Hematopoietic multipotent progenitor cell treated with erythropoietin and hydrocortisone succinate and interleukin-3 and kit ligand, for 4 days (in vitro differentiated cells): ENCODE data around the gene APOBEC3A.
"Not testable (repeated sequence)": the region's sequence is repeated elsewhere in the genome, so short reads cannot be mapped to it uniquely, and the experiment has no call there.

Source experiments
- DNase-seq: peaks from one replicate; pipeline ENCODE4 v3.0.0-alpha.2; 2015

The APOBEC3A gene

DNA sequence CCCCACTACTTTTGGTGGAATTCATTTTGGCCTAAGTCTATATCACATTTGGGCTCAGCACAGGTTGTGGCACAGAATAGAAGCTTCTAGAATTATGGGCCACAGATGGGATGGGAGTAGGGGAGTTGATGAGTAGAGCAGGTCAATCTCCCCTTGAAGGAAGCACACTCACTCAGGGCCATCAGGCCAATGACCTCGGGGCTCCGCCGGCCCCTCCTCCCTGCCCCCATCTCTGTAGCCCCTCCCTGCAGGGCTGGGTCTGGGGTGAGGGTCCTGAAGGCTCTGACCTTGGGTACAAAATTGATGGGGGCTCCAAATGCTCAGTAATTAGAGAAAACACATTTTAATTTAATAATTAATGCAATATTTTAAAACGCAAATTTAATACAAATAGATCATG, 3.3 kb downstream of the APOBEC3A start:
- not testable (repeated sequence) for DNase-seq

DNA sequence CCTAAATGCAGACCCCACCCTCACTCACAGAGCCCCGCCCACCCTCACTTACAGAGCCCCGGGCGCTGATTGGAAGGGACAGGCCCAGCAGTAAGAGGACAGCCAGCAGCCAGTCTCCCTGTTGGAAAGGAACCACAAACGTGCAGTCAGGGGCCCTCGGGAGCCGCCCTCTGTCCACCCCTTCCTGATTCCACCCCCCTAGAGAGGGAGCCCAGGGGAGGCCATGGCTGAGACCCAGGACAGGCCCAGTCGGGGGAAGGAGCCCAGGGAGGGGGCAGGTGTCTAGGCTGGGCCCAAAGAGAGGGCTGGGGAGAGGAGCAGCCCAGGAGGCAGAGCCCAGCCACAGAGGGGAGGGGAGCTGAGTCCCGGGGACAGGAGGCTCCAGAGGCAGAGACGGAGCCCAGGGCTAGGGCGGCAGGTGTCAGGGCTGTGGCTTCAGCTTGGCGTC, 5.9 kb downstream of the APOBEC3A start:
- DNase-seq: not testable (repeated sequence)

DNA sequence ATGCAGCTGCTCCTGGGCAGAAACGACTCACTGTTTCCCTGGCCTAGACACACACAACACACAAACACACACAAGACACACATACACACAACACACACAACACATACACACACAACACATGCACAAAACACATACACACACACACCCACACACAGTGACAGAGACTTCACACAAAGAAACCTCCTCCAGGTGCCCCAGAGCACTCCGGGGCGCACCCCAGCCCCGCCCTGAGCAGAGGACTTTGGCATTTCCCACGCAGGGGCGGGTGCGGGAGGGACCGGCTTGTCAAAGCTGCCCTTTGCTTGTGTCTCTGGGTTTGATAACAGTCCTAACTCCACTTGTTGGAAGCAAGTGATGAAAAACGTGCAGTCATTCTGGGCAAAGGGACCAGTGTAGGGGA, 6.5 kb downstream of the APOBEC3A start:
- DNase-seq: peak; percentile 66

DNA sequence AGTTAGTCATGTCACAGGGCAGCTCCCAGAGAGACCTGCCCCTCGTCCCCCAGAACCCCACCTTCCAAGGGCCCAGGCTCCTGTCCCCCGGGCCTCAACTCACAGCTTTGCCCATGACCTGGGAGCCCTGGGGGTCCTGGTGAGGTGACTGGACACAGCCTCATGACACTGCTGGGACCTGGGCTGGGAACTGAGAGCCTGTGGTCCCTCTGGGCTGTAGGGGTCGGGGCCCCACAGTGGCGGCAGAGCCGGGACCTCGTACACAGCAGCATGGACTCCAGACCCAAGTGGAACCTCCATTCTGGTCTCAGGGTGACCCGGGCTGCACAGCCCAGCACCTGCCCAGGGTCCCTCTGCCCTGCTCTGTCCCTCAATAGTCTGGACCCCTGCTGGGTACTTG, 6.9 kb downstream of the APOBEC3A start:
- DNase-seq: no peak

DNA sequence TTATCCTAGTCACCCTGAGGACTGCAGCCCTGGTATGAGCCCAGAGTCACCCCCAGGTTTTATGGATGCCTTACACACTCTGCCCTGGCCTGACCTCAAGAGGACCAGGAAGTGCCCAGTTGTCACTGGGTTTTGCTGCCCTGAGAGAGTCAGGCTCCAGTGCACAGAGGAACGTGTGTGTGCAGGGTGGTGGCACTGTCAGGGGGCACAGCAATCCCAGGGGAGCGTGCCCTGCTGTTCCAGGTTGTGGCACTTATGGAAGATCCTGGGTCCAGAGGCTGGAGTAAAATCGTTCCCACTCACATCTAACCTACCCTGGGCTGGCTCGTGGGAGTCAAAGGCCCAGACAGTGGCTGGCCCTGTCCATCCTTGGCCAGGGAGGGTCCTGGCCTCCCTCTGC, 7.6 kb downstream of the APOBEC3A start:
- DNase-seq: no peak

DNA sequence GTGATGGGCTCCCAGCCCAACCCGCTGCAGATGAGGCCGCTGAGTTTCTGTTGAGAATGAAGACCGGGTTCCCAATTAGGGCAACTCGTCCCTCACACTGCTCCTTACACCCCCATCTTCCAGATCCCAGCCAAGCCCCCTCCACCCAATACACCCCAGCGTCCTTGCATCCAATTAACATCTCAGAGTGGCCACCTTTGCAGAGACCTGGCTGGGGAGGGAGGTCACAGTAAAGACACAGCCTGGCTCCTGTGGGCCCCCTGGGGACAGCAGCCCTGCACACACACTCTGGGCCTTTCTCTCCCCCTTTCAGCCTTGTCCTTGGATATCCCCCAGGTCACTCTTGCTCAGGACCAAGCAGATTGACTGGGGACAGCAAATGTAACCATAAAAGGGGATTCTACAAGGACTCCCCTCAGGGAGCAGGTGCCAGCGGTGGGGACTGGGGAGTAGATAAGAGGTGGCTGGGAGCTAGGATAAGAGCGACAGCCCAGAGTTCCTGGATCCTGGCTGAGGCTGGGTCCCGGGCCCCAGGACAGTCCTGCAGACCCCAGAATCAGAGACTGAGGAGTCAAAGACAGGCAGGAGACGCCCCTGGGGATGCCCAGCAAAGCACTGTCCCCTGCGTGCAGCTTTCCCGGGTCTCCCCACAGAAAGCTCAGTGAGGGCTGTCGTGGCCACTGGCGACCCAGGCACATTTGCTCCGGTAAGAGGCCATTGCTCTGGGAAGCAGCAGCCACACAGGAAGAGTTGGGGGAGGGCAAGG, 8.4 kb downstream of the APOBEC3A start:
- DNase-seq: peak; percentile 25

DNA sequence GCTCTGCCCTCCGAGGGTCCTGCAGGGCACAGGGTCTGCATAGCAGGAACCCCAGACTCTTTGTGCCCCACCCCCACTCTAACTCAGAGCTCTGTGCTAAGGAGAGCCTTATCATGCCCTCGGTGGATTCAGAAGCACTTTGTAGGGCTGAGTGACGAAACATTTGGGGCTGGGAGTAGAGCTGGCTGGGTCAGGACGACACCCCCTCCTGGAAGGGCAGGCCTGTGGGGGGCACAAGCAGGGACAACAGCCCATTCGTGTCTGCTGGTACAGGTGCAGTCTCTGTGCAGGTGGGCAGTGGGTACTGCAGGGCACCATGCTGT, 8.9 kb downstream of the APOBEC3A start:
- peak; percentile 30 for DNase-seq

DNA sequence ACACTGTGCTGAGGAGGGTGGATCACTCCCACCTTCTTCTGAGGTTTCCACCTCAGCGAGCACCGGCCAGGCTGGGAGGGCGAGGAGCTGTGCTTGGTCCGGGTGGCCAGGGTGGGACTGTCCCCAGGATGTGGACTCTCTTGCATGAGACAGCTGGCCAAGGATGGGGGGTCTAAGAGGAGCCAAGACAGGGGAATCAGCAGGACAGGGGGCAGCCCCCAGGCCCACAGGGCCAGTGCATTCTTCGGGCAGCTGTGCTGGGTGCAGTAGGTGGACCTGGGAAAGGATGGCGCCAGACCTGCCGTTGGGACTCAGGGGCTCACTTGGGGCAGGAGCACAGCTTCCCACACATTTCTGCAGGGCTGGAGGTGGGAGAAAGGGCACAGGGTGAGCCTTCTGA, 9.5 kb downstream of the APOBEC3A start:
- DNase-seq: no peak

DNA sequence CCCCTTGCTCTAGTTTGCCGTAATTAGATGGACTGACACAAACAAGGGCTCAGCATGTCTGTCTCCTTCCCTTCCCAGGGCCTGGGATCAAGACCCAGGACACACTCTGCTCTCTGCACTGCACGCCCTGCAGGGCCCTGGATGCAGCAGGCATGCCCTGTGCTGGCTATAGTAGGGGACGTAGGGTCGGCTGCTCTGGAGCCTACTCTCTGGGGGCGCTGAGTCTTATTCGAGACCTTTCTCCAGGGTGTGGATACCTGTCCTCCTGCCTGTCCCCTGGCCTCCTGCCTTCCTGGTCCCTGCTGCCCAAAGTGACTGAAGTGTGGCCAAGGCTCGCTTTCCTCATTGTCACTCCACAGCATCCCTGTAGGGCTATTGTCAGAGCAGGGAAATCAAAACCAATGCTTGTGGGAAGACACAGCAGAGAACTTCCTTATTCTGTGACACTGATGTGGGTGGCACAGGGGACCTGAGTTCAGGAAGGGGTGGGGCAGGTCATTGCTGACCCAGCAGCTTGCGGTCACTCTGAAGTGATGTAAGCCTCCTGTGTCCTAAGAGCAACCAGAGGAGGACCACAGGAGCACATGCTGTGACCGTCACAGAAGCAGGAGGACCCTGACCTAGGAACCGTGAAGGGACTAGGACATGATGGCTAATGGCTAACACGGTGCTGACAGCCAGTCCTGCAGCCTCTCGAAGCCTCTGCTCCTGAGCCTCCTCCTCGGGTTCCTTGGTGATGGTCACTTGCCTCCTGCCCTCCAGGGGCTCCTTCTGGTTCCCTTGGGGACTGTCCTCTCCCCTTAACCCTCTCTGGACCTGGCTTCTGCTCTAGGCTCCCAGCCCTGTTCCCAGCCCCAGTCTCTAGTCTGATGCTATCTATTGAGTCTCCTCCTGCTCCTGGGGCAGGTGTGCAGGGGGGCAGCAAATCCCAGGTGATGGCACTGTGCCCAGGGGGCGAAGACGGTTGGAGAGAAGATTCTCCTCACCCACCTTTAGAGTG, 10.3 kb downstream of the APOBEC3A start:
- DNase-seq: peak; percentile 67

DNA sequence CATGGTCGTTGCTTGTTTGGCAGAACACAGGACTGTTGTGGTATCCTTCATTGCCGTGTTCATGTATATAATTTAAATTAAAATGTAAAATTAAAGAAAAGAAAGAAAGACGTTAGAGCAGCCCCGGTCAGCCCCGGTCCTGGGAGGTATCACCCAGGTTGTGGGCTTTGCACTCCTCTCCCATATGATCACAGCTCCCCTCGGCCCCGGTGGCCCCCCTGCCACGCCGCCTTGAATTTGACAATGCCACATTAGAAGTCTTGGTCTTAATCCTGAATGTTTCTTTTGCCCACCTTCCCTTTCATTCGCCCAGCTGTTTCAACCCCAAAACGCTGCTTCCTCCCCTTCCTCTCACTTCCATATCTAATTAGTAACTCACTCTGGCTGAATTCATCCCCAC, 11.4 kb downstream of the APOBEC3A start:
- DNase-seq: no peak

DNA sequence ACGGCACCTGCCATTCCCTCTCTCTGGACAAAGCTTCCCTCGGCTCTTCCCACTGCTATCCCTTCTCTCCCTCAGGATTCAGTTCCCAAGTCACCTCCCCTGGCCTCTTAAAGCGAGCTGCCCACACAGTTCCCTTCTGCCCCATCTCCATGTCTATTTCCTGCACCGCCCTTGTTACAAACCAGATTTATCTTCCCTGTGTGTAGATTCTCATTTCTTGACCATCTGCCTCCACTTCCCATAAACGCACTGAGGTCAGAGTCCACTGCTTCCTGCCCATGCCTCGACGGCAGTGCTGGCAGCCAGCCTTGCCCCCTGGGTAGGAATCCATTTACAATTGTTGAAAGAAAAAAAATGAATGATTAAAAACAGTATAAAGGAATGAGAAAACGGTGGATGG, 13.1 kb downstream of the APOBEC3A start:
- DNase-seq: no peak

DNA sequence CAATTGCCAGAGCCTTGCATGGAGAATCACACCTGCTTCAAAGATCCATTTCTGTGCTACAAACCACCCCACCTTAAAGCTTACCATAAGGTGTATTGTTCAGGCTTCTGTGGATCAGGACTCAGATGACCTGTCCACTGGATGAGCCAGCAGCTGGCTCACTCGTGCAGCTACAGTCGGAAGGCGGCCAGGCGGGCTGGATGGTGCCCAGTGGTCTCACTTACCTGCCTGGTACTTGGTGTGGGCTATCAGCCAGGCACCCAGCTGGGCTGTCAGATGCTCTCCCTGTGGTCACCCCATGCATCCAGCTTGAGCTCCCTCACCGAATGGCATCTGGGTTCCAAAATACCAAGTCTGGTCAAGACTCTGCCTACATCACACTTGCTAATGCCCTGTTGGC, 13.8 kb downstream of the APOBEC3A start:
- no peak for DNase-seq

DNA sequence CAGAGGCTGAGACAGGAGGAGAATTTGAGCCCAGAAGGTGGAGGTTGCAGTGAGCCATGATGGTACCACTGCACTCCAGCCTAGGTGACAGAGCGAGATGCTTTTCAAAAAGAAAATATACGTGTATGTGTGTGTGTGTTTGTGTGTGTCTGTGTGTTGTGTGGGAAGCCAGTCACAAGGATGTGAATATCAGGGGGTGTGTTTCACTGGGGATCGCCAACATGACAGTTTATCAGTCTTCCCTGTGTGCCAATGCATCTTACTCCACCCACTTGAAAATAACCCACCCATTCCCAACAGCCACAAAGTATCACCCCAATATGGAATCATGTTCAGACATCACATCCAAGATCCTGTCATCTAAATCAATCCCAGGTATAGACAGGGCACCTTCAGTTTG, 14.4 kb downstream of the APOBEC3A start:
- DNase-seq: no peak

DNA sequence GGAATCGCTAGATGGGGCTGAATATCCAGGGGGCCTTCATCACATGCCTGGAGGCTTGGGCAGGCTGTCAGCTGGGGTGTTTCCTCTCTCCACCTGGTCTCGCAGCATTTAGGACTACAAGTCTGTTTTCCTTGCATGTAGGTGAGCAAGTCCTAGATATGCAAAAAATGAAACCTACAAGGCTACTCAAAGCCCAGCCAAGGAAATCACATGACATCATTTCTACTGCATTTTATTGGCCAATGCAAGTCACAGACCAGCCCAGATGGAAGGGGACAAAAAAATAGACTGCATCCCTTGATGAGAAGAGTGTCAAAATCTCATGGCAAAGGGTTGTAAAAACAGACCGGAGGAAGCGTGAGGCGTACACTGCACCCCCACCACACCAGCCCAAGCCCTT, 15.1 kb downstream of the APOBEC3A start:
- DNase-seq: no peak

DNA sequence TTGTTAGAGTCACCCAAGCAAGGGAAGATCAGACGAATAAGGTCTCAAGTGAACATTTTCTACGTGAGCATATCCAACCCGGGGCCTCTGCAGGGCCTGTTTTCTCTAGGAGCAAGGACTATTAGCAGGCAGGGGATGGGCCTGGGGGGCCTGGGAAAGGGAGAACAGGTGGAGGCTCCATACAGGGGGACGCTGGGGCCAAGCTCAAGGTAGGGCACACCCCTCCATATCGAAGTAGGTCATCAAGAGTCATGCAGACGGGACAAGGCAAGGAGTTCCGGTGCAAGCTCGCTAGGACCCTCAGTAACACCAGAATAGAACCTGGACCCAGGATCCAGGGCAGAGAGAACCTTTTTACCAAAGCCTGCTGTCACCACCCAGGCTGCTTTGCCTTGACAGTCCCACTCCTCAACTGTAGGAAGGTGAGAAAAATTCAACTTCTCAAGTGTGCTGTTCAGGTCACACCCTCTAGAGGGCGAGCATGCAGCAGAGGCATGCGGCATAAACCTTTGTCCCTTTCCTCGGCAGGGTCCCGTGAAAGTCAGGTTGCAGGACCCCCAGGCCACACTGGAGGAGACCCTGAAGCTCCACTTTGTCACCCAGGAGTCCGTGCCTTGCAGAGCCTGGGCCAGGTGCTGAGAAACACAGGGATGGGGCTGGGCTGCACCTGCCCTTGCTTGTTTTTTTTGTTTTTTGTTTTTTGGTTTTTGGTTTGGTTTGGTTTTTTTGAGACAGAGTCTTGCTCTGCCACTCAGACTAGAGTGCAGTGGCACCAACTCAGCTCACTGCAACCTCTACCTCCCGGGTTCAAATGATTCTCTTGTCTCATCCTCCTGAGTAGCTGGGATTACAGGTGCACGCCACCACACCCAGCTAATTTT, 16.1 kb downstream of the APOBEC3A start:
- DNase-seq: peak; percentile 71

DNA sequence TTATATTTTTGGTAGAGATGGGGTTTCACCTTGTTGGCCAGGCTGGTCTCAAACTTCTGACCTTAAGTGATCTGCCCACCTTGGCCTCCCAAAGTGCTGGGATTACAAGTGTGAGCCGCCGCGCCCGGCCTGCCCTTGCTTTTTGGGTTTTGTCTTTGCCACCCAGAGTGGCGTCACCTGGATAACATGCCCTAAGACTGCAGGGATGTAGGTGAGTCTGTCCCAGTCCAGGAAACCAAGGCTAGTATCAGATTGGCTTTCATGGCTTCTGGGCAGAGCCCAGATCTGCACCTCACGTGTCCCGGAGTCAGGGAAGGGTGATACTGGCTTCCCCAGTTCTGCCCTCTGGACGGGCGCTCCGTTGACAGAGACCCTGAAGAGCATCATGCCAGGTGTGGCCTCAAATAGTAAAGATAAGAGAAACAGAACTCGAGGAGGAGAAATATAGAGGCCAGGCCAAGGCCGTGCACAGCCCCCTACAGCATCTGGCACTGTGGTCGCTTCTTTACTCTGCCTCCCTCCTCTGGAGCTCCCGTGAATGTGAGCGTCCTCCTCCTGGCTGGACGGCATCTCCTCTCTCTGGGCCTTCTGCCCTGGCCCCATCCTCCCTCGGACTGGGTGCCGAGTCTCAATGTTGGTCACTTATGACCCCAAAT, 16.9 kb downstream of the APOBEC3A start:
- no peak for DNase-seq

DNA sequence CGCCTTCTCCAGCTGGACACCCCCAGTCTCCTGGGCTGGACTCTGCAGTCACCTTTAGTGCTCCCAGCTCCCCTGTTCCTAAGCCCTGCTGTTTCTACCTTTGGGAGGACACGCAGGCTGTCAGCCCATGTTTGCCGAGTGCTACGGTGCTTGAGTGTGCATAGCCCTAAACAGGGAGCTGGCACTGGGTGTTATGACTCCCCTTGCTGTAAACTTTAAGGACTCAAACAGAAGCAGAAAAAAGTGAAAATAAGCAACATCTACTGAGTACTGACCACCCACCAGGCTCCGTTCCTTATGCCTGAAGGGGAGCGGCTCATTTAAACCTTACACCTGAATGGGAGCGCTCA, 17.4 kb downstream of the APOBEC3A start:
- no peak for DNase-seq

DNA sequence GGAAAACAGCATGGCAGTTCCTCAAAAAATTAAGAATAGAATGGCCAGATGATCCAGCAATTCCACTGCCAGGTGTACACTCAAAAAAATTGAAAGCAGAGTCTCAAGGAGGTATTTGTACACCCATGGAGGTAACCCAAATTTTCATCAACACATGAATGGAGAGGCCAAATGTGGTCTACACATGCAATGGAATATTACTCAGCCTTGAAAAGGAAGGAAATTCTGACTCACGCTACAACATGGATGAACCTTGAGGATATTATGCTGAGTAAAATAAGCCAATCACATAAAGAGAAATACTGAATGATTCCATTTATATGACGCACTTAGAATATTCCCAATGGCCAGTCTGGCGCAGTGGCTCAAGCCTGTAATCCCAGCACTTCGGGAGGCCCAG, 19.9 kb downstream of the APOBEC3A start:
- not testable (repeated sequence) for DNase-seq

DNA sequence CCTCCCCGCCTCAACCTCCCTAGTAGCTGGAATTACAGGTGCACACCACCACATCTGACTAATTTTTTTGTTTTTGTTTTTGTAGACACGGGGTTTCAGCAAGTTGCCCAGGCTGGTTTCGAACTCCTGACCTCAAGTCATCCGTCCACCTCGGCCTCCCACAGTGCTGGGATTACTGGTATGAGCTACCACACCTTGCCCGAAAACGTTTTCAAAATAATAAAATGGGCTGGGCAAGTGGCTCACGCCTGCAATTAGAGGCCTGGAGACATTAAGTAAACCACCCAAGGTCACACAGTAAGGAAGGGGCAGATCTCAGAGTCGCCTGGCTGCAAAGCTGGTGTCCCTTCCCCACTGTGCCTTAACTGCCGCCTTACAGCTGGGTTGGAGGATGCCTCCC, 23.2 kb downstream of the APOBEC3A start:
- DNase-seq: not testable (repeated sequence)

DNA sequence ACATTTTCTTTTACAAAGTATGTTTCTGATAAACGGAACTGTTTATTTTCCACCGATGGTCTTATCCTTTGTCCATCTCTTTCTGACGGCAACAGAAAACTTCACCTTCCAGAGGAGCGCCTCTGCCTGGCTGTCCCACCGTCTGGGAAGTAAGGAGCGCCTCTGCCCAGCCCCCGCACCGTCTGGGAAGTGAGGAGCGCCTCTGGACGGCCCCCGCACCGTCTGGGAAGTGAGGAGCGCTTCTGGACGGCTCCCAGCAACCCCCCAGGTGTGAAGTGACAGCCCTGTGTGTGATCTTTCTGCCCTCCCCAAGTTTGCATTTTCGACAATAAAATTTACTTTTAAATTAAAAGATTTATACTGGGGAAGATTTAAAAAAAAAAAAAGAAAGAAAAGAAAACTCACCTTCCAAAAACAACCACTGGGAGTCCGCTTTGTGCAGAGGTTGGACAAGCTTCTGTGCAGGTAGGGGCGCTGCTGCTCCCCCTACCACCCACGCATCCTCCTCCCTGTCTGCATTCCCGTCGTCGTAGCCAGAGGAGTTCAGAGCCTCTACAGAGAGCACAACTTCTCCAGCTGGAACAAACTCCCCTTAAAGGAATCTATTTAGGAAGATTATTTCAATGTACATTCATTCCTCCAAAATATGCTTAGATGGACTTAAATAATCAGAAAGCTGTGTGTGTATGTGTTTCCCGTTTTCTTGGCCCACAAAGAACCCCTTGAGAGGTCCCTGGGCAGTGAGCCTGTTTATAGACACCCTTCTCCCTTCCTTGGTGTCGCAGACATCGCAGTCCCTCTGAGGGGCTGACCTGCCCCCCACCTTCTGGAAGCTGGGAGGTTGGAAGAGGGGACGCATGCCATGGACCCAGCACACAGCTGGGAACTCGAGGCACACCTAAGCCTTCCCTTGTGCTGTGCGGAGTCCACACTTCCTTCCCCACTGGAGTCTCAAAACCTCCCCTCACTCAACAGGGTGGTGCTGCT, 23.9 kb downstream of the APOBEC3A start:
- DNase-seq: peak; percentile 57
